ENCODE data around the gene MAFG.

DNA sequence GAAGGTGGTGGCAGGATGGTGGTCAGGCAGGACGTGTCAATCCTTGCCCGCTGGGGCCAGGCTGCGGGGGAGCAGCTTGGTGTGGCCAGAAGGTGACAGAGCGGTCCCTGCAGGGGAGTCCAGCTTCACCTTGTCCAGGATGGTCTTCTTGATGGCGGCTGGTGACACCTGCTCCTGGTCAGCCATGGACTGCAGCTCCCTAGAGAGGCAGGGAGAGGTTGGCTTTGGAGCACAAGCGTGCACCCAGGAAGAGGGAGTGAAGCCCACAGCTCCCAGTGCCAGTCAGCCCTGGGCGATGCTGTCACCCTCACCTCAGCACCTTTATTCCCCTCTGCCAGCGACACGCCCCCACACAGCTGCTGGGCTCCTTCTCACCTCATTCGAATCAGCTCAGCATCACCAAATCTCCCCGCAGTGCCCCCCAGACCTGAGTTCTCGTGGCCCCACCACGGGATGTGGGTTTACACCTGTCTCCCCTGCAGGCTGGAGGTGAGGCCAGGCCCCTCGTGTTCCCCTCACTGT lies 5.7 kb upstream of the MAFG start:
- TF ChIP-seq TCF4 (CRISPR knock-in tag; IDR thresholded peaks at IDR 0.05; ENCODE audit: borderline replicate concordance) (no peak), TSHZ2 (CRISPR knock-in tag; IDR thresholded peaks at IDR 0.05) (no peak)
